Esophagus muscularis mucosa (tissue), 4 donors: ENCODE results near the gene CFAP57. TPM values are rescaled to one million over a fixed set of nuclear protein-coding genes. Genes with fewer than 3 reads are reported as not detected.
"Not testable (repeated sequence)": the region's sequence is repeated elsewhere in the genome, so short reads cannot be mapped to it uniquely, and the experiment has no call there.

Experiments used
- DNase-seq: peaks from one replicate; pipeline ENCODE4 v3.0.0-alpha.2; 2017; ENCODE audit errors: extremely low spot score
- H3K27ac ChIP-seq, 4 donors: fragments of 200-600 bp; sonication (generic); replicated peaks in 1 of 4; 1 replicate in 3 of 4; 2 replicates in 1 of 4; pipeline ENCODE4 v1.5.1; 2016 to 2019; ENCODE audit warnings: mild to moderate bottlenecking in 1 of 4
- H3K27me3 ChIP-seq, 4 donors: fragments of 200-600 bp; sonication (generic); one replicate each; pipeline versions ENCODE4 v1.5.1 to v1.6.0; 2016 to 2019
- H3K36me3 ChIP-seq, 4 donors: fragments of 200-600 bp; sonication (generic); one replicate each; pipeline ENCODE4 v1.5.1; 2016 to 2019
- H3K4me1 ChIP-seq, 4 donors: fragments of 200-600 bp; sonication (generic); one replicate each; pipeline ENCODE4 v1.5.1; 2016 to 2019
- H3K4me3 ChIP-seq, 4 donors: fragments of 200-600 bp; sonication (generic); 1 replicate in 2 of 4; 2 replicates in 2 of 4; pipeline ENCODE4 v1.5.1; 2016 to 2019; ENCODE audit warnings: mild to moderate bottlenecking in 4 of 4, moderate library complexity in 1 of 4
- H3K9me3 ChIP-seq, 4 donors: fragments of 200-600 bp; sonication (generic); 1 replicate in 3 of 4; 2 replicates in 1 of 4; pipeline ENCODE4 v1.5.1; 2016 to 2019
- EP300 ChIP-seq: sonication (generic); formaldehyde crosslinking; IDR thresholded peaks from one replicate; pipeline ENCODE4 v1.6.1; 2017; ENCODE audit warnings: antibody characterized with exemption
- POLR2A ChIP-seq: fragments of 450-650 bp; IDR thresholded peaks from one replicate; pipeline ENCODE4 v1.6.1; 2017; ENCODE audit warnings: antibody characterized with exemption, moderate library complexity, mild to moderate bottlenecking, low read depth
- POLR2AphosphoS5 ChIP-seq, 2 donors: sonication (generic); formaldehyde crosslinking; IDR thresholded peaks; one replicate each; pipeline ENCODE4 v1.6.1; 2017; ENCODE audit warnings: antibody characterized with exemption in 2 of 2
- WGBS: methylation state at CpG from one replicate; pipeline ENCODE4 v1.1.5; 2018; 5-methylcytosine and 5-hydroxymethylcytosine counted together
- intact Hi-C: fragments of 100-400 bp; cut with DNase I; formaldehyde crosslinking; loops from one replicate; pipeline ENCODE4 v1.15.1; 2023
- total RNA-seq, 4 donors: library from RNA; depleted of rRNA; stranded (reverse); fragments of >200 nt; gene quantifications; one replicate each; pipeline versions ENCODE4 v1.1.0 to v1.2.1, GENCODE V29; 2016
- TF ChIP-seq, protein P1 (sequence below), 3 experiments: fragments of 200-600 bp in 2 of 3; fragments of 450-650 bp in 1 of 3; sonication (generic) in 2 of 3; IDR thresholded peaks; one replicate each; pipeline ENCODE4 v1.5.1; 2017 to 2019; ENCODE audit warnings: antibody characterized with exemption in 3 of 3, mild to moderate bottlenecking in 2 of 3, moderate library complexity in 1 of 3

Gene CFAP57
- total RNA-seq, 4 donors from 2014 or later: not detected

DNA sequence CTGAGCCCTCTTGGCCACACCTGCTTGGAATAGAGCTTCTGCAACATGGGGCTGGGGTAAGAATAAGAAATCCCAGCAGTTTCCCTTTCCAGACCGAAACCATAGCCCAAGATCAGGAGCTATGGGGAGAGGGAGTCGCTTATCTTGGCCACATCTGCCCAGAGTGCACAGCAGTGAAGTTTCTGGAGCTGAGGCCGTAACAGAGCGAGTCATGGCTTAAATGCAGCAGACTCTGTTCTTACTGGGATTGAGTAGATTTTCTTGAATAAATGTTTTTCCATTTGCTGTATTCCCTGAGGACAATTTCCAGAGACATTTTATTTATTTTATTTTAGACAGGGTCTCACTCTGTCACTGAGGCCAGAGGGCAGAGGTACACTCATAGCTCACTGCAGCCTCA, 33.5 kb downstream of the CFAP57 start:
- no peak overlapping the region for H3K27ac ChIP-seq
- no peak for TF ChIP-seq POLR2AphosphoS5 (IDR thresholded peaks at IDR 0.05)
- TF ChIP-seq EP300: no peak
- TF ChIP-seq, protein P1, sequence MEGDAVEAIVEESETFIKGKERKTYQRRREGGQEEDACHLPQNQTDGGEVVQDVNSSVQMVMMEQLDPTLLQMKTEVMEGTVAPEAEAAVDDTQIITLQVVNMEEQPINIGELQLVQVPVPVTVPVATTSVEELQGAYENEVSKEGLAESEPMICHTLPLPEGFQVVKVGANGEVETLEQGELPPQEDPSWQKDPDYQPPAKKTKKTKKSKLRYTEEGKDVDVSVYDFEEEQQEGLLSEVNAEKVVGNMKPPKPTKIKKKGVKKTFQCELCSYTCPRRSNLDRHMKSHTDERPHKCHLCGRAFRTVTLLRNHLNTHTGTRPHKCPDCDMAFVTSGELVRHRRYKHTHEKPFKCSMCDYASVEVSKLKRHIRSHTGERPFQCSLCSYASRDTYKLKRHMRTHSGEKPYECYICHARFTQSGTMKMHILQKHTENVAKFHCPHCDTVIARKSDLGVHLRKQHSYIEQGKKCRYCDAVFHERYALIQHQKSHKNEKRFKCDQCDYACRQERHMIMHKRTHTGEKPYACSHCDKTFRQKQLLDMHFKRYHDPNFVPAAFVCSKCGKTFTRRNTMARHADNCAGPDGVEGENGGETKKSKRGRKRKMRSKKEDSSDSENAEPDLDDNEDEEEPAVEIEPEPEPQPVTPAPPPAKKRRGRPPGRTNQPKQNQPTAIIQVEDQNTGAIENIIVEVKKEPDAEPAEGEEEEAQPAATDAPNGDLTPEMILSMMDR (IDR thresholded peaks at IDR 0.05): no peak
- no peak for TF ChIP-seq POLR2A
- no peak overlapping the region for H3K4me3 ChIP-seq
- intact Hi-C loops: no loop called here
- no peaks in the 10 kb centered on the region for H3K9me3 ChIP-seq
- 85% methylated on average over 4 of the region's 4 CpGs for WGBS
- DNase-seq: no peak
- no peaks in the 10 kb centered on the region for H3K36me3 ChIP-seq
- peaks cover 9 to 24% (median 19%) of the 10 kb centered on the region in 4 donors for H3K4me1 ChIP-seq
- H3K27me3 ChIP-seq: no peaks in the 10 kb centered on the region

DNA sequence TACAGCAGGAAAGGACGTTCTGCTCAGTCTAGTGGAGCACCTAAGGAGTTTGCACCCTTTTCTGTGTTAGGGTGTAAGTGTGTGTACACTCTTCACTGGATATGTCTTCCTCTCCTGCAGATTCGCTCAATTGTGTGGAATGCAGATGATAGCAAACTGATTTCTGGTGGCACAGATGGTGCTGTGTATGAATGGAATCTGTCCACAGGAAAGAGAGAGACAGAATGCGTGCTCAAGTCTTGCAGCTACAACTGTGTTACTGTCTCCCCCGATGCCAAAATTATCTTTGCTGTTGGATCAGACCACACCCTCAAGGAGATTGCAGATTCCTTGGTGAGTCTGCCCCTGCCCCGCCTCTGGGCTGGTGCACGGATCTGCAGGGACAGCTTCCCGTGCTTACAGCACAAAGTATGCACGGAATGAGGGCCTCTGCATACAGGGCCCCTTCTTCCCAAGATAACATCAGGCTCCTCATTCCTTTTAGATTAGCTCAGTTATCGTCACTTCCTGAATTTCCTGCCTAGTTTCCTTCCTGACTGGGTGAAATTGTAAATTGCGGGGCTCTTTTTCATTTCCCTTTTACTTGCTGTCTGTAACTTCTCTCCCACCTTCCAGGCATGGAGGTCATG, 34.6 kb downstream of the CFAP57 start:
- Histone ChIP-seq H3K27ac (peak overlapping the region in 3 of 4 donors; percentile 34 to 37 (median 36)), H3K36me3 (no peaks in the 10 kb centered on the region)
- 24% methylated on average over 9 of the region's 10 CpGs for WGBS

DNA sequence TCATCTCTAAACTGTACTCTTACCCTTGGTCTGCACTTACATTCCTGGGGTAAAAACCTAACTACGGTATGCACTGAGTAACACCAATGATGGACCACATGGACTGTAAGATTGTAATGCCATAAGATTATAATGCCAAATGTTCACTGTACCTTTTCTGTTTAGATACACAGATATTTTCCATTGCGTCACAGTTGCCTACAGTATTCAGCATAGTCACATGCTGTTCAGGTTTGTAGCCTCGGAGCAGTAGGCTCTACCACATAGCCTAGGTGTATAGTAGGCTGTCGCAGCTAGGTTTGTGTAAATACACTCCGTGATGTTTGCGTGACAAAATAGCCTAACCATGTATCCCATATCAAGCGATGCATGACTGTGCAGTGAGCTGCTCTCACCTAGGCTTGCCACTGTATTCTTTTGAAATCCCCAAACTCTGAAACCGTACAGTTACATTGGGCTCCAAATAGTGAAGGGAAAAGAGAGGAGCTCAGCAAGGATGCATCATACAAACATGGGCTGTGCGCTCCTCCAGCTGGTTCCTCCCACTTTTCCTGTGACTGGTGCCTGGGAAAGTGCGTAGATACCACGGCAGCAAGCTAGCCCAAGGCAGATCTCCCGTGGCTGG, 35.2 kb downstream of the CFAP57 start:
- peak in 1 of 2 donors; percentile 21 for TF ChIP-seq POLR2AphosphoS5 (IDR thresholded peaks at IDR 0.05)
- no peak for TF ChIP-seq POLR2A
- TF ChIP-seq, protein P1 (IDR thresholded peaks at IDR 0.05): no peak
- intact Hi-C loops: no loop called here
- H3K36me3 ChIP-seq: no peaks in the 10 kb centered on the region
- peak overlapping the region in 3 of 4 donors; percentile 1 to 37 (median 32) for H3K27ac ChIP-seq
- H3K4me3 ChIP-seq: no peak overlapping the region
- no peaks in the 10 kb centered on the region for H3K27me3 ChIP-seq
- peaks cover 9 to 24% (median 19%) of the 10 kb centered on the region in 4 donors for H3K4me1 ChIP-seq
- 90% methylated on average over 12 of the region's 12 CpGs for WGBS
- no peak for DNase-seq
- no peaks in the 10 kb centered on the region for H3K9me3 ChIP-seq

More for the DNA sequence above, 34.6 kb downstream of the CFAP57 start:
- TF ChIP-seq EP300: no peak
- peak in 1 of 2 donors; percentile 33 for TF ChIP-seq POLR2AphosphoS5 (IDR thresholded peaks at IDR 0.05)
- no peak for TF ChIP-seq POLR2A
- TF ChIP-seq, protein P1 (IDR thresholded peaks at IDR 0.05): no peak
- peaks cover 9 to 24% (median 19%) of the 10 kb centered on the region in 4 donors for H3K4me1 ChIP-seq
- no peaks in the 10 kb centered on the region for H3K27me3 ChIP-seq
- DNase-seq: no peak
- H3K9me3 ChIP-seq: no peaks in the 10 kb centered on the region
- intact Hi-C loops: no loop called here
- no peak overlapping the region for H3K4me3 ChIP-seq

DNA sequence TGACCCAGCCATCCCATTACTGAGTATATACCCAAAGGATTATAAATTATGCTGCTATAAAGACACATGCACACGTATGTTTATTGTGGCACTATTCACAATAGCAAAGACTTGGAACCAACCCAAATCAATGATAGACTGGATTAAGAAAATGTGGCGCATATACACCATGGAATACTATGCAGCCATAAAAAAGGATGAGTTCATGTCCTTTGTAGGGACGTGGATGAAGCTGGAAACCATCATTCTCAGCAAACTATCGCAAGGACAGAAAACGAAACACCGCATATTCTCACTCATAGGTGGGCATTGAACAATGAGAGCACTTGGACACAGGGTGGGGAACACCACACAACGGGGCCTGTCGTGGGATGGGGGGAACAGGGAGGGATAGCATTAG, 36.1 kb downstream of the CFAP57 start:
- H3K4me3 ChIP-seq, H3K9me3 ChIP-seq, H3K27ac ChIP-seq, intact Hi-C loops, DNase-seq, H3K36me3 ChIP-seq, H3K27me3 ChIP-seq: not testable (repeated sequence)
- 96% methylated on average over 8 of the region's 8 CpGs for WGBS
- peaks cover 9 to 24% (median 19%) of the 10 kb centered on the region in 4 donors for H3K4me1 ChIP-seq

DNA sequence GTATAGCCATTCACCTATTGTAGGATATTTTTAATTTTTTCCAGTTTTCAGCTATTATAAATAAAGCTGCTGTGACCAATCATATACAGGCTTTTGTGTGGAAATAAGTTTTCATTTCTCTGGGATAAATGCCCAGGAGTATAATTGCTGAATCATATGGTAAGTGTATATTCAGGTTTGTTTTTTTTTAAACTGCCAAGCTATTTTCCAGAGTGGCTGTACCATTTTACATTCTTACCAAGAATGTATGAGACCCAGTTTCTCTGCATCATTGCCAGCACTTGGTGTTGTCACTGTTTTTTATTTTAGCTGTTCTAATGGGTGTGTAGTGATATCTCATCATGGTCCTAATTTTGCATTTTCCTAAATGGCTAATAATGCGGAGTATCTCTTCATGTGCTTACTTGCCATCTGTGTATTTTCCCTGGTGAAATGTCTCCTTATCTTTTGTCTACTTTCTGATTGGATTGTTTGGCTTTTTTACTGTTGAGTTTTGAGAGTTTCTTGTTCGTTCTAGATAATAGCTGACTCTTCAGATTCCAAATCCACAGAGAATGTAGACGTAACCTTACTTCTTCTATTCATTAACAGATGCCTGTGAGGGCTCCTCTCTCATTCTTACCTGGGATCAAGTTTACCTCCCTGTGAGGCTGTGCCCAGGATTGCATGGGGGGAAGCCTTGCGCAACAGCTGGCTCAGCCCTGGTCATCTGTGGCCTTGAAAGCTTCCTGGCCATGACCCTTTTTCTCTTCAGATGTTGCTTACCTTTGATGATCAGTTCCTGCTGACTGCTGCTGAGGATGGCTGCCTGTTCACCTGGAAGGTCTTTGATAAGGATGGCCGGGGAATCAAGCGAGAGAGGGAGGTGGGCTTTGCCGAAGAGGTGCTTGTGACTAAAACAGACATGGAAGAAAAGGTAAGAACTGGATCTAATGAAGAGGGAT, 42.6 kb downstream of the CFAP57 start:
- no peak for TF ChIP-seq EP300
- no peak for TF ChIP-seq POLR2AphosphoS5 (IDR thresholded peaks at IDR 0.05)
- TF ChIP-seq, protein P1 (IDR thresholded peaks at IDR 0.05): no peak
- TF ChIP-seq POLR2A: no peak
- Histone ChIP-seq H3K27ac (no peak overlapping the region), H3K36me3 (no peaks in the 10 kb centered on the region), H3K4me1 (no peaks in the 10 kb centered on the region), H3K27me3 (peaks cover 0 to 8% (median 0%) of the 10 kb centered on the region in 4 donors), H3K4me3 (no peak overlapping the region), H3K9me3 (no peaks in the 10 kb centered on the region)
- DNase-seq: no peak
- intact Hi-C loops: no loop called here
- WGBS: 73% methylated on average over 7 of the region's 7 CpGs
